Type B pancreatic cell (in vitro differentiated cells): ENCODE measurements around the gene SEMA5A. TPM values are rescaled to one million over a fixed set of nuclear protein-coding genes. Genes with fewer than 3 reads are reported as not detected.
A peak's percentile ranks its signal among the peaks of the same experiment; 100 is the strongest.

ENCODE experiments used
- DNase-seq: peaks from one replicate; pipeline ENCODE4 v3.0.0; 2021; ENCODE audit warnings: mixed read lengths; ENCODE audit not compliant: unreplicated experiment; ENCODE audit errors: extremely low spot score
- H3K27ac Mint-ChIP-seq: 2 replicates; pipeline ENCODE4 v1.8.0; 2021; ENCODE audit warnings: mild to moderate bottlenecking, mixed read lengths
- H3K27me3 Mint-ChIP-seq: 2 replicates; pipeline ENCODE4 v1.8.0; 2021; ENCODE audit warnings: mixed read lengths
- H3K36me3 Mint-ChIP-seq: 2 replicates; pipeline ENCODE4 v1.8.0; 2021; ENCODE audit warnings: mixed read lengths
- H3K4me1 Mint-ChIP-seq: one replicate; pipeline ENCODE4 v1.8.0; 2021; ENCODE audit warnings: mixed read lengths; ENCODE audit not compliant: unreplicated experiment
- H3K4me3 Mint-ChIP-seq: 2 replicates; pipeline ENCODE4 v1.8.0; 2021; ENCODE audit warnings: mild to moderate bottlenecking, mixed read lengths
- H3K9me3 Mint-ChIP-seq: 2 replicates; pipeline ENCODE4 v1.8.0; 2021; ENCODE audit warnings: mixed read lengths
- total RNA-seq: library from RNA; stranded (reverse); gene quantifications from 2 replicates; pipeline ENCODE4 v1.2.1, GENCODE V29; 2021; ENCODE audit warnings: low replicate concordance
- TF ChIP-seq, protein P1 (sequence below): fragments of 200-600 bp; sonication (generic); conservative IDR thresholded peaks from 2 replicates; pipeline ENCODE4 v1.5.0; 2021; ENCODE audit warnings: antibody characterized with exemption, mild to moderate bottlenecking

Gene SEMA5A
- total RNA-seq, 1 donor from 2014 or later: 92.9 TPM

DNA sequence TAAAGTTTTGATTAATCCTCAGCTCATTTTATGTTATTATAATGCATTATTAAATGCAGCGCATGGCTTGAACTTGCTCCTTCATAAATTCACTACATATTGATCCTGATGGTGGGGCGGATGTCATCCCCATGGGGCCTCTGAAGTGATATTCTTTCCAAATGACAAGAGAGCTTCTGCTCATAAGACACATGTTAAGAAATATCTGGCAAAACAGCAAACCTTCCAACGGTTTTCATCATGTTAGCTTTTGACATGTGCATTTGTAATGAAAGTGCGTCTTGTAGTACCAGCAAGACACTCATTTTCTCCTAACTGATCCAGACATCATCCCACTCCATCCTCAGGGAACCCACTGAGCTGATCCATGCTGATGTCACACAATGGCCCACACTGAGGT is 45.7 kb downstream of the SEMA5A start:
- Mint-ChIP-seq H3K4me3 (no peak overlapping the region), H3K36me3 (peaks cover 25% of the 10 kb centered on the region), H3K27ac (no peak overlapping the region), H3K4me1 (peaks cover 19% of the 10 kb centered on the region), H3K9me3 (no peaks in the 10 kb centered on the region), H3K27me3 (no peaks in the 10 kb centered on the region)
- TF ChIP-seq, protein P1, sequence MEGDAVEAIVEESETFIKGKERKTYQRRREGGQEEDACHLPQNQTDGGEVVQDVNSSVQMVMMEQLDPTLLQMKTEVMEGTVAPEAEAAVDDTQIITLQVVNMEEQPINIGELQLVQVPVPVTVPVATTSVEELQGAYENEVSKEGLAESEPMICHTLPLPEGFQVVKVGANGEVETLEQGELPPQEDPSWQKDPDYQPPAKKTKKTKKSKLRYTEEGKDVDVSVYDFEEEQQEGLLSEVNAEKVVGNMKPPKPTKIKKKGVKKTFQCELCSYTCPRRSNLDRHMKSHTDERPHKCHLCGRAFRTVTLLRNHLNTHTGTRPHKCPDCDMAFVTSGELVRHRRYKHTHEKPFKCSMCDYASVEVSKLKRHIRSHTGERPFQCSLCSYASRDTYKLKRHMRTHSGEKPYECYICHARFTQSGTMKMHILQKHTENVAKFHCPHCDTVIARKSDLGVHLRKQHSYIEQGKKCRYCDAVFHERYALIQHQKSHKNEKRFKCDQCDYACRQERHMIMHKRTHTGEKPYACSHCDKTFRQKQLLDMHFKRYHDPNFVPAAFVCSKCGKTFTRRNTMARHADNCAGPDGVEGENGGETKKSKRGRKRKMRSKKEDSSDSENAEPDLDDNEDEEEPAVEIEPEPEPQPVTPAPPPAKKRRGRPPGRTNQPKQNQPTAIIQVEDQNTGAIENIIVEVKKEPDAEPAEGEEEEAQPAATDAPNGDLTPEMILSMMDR: no peak
- DNase-seq: no peak

DNA sequence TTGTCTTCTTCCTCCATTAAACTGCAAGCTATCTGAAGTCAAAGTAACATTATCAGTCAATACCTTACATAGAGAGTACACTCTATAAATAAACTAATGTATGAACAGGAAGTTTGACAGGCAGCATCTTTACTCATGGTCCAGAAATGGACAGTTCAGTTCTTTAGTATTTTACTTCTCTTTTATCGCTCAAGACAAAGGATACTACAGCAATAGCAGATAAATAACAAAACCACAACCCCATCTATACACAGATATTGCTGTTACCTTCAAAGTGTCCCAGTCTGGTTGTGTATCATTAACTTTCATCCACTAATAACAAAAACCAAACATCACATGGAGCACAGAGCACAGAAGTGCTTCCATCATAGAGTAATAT is 46.4 kb downstream of the SEMA5A start:
- TF ChIP-seq, protein P1: no peak
- Mint-ChIP-seq H3K27ac (no peak overlapping the region), H3K4me1 (peaks cover 22% of the 10 kb centered on the region), H3K27me3 (no peaks in the 10 kb centered on the region), H3K4me3 (no peak overlapping the region), H3K9me3 (no peaks in the 10 kb centered on the region), H3K36me3 (peaks cover 24% of the 10 kb centered on the region)
- no peak for DNase-seq

DNA sequence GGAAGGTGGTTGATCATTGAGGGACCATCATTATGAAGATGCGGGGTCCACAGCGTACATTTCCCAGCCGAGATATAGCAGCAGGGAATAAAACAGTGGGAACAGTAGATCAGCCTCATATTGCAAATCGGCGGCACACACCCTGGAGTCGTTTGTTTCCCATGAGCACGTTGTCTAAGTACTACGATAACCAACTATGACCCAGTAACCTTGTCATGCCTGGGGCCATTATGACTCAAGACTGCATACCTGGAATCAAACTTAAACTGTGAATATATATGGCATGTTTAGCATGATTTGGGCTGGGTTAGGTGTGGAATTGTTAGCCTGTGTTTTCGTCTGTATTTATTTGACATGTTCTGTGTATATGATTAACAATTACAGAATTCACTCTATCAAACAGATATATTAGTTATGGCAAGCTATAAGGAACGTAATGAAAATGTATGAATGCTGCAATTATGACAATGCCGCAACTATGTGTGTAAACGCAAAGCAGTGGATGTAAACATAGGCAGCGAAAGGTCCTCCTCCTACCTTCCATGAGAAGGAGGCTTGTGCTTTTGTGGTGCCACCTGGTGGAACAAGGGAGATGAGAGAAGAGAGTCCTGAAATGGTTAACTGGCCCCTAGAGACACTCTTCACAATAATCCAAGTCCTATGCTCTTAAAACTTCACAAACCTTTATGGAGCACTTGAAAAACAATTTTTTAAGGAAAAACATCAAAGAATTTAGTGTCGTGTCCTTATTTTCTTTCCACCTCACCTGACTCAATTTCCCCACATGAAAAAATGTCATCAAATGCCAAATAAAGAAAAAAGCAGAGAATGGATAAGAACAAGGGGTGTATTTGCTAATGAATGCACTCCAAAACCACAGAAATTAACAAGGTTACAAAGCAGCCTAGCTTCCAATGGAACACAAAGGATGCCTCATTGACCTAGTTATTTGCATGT is 47.1 kb downstream of the SEMA5A start:
- Mint-ChIP-seq H3K36me3 (peaks cover 22% of the 10 kb centered on the region), H3K9me3 (no peaks in the 10 kb centered on the region), H3K4me3 (no peak overlapping the region), H3K4me1 (peaks cover 22% of the 10 kb centered on the region), H3K27me3 (no peaks in the 10 kb centered on the region), H3K27ac (no peak overlapping the region)
- no peak for DNase-seq
- TF ChIP-seq, protein P1: peak; percentile 52

DNA sequence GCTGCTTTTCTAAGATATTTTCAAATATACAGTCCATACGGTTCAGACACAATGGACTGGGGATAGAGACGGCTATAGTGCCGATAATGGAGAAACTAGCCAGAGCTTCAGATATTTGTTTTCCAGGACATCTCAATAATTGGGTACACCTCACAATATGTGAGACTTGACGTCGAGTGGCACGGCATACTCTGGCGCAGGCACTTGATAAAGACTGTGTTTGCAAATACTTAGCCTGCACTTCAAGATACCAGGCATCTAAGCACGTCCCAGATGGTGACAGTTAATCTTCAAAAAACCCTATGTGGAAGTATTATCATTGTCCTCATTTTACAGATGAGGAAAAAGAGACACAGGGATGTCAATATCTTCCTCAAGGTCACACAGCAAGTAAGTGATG is 48.5 kb downstream of the SEMA5A start:
- no peaks in the 10 kb centered on the region for H3K9me3 Mint-ChIP-seq
- no peaks in the 10 kb centered on the region for H3K27me3 Mint-ChIP-seq
- peaks cover 15% of the 10 kb centered on the region for H3K4me1 Mint-ChIP-seq
- H3K27ac Mint-ChIP-seq: no peak overlapping the region
- H3K36me3 Mint-ChIP-seq: peaks cover 18% of the 10 kb centered on the region
- TF ChIP-seq, protein P1: no peak
- no peak overlapping the region for H3K4me3 Mint-ChIP-seq
- no peak for DNase-seq

DNA sequence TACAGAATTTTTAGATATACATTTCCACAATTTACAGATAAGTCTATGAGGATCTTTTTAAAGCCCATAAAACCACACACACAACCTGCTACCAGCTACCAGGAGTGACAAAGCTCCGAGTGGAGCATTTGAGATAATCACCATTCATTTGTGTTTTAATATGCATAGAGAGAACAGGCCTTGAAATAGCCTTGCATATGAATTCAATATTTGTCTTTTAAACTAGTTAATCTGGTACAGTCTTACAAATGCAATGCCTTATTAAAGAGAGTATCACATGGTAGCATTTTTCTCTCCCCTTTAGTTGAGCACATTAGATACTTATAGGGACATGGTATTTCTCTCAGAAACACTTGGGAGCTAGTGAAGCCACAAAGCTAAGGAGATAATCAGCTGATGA is 49.1 kb downstream of the SEMA5A start:
- no peak for DNase-seq
- peaks cover 15% of the 10 kb centered on the region for H3K4me1 Mint-ChIP-seq
- H3K4me3 Mint-ChIP-seq: no peak overlapping the region
- H3K27ac Mint-ChIP-seq: no peak overlapping the region
- H3K9me3 Mint-ChIP-seq: no peaks in the 10 kb centered on the region
- TF ChIP-seq, protein P1: no peak
- no peaks in the 10 kb centered on the region for H3K27me3 Mint-ChIP-seq
- H3K36me3 Mint-ChIP-seq: peaks cover 21% of the 10 kb centered on the region
